ENCODE measurements around the gene TEX19. TPM values are rescaled to one million over a fixed set of nuclear protein-coding genes. Genes with fewer than 3 reads are reported as not detected.

The TEX19 gene
- total RNA-seq, 4 donors from 2014 or later = not detected

DNA sequence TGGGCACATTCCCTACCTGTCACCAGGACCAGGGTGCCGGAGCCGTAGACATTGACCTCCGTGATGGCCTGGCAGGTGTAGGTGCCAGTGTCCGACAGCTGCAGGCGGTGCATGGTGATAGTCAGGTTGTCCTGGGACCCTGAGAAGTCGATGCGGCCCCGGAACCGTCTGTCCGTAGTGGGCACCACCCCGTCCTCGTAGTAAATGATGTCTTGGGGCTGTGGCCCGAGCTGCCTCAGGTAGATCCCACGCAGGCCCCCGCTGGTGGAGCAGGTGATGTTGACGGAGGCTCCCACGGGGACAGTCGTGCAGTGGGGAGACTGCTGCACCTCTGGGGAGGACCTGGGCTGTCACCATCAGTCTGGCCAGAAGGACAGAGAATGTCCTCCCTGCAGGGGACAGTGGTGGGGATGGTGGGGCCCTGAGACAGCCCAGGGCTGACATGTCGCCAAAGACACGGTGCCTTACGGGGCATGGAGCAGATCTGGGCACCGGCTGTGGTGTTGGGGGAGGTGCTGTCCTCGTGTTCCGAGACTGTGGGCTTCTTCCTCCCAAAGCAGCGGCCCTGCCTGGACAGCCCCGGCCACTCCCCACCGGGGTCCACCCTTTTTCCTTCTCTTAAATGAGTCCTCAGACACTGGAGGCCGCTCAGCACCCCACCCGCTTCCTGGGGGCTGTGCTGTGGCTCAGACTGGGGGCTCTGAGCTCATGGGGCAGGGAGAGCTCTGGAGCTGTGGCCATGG lies 42.2 kb upstream of the TEX19 start:
- no peak for TF ChIP-seq POLR2A (IDR thresholded peaks at IDR 0.05; ENCODE audit: low read depth)
- TF ChIP-seq, protein P1, sequence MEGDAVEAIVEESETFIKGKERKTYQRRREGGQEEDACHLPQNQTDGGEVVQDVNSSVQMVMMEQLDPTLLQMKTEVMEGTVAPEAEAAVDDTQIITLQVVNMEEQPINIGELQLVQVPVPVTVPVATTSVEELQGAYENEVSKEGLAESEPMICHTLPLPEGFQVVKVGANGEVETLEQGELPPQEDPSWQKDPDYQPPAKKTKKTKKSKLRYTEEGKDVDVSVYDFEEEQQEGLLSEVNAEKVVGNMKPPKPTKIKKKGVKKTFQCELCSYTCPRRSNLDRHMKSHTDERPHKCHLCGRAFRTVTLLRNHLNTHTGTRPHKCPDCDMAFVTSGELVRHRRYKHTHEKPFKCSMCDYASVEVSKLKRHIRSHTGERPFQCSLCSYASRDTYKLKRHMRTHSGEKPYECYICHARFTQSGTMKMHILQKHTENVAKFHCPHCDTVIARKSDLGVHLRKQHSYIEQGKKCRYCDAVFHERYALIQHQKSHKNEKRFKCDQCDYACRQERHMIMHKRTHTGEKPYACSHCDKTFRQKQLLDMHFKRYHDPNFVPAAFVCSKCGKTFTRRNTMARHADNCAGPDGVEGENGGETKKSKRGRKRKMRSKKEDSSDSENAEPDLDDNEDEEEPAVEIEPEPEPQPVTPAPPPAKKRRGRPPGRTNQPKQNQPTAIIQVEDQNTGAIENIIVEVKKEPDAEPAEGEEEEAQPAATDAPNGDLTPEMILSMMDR (IDR thresholded peaks at IDR 0.05) = no peak
- no peak for TF ChIP-seq POLR2AphosphoS5 (IDR thresholded peaks at IDR 0.05)
- TF ChIP-seq EP300 (IDR thresholded peaks at IDR 0.05) = no peak
- peaks cover 0 to 1% (median 0%) of the 10 kb centered on the region in 4 donors for H3K36me3 ChIP-seq
- no peaks in the 10 kb centered on the region for H3K9me3 ChIP-seq
- 56% methylated on average over 6 of the region's 29 CpGs for WGBS
- no peak for DNase-seq (ENCODE audit: extremely low spot score)
- peaks cover 6 to 33% (median 24%) of the 10 kb centered on the region in 4 donors for H3K4me1 ChIP-seq
- H3K4me3 ChIP-seq = peak overlapping the region in 1 of 4 donors; percentile 9
- H3K27me3 ChIP-seq = peaks cover 0 to 75% (median 24%) of the 10 kb centered on the region in 4 donors
- intact Hi-C loops (cut with DNase I) = no loop called here
- H3K27ac ChIP-seq (replicated peaks in 1 of 4) = no peak overlapping the region

DNA sequence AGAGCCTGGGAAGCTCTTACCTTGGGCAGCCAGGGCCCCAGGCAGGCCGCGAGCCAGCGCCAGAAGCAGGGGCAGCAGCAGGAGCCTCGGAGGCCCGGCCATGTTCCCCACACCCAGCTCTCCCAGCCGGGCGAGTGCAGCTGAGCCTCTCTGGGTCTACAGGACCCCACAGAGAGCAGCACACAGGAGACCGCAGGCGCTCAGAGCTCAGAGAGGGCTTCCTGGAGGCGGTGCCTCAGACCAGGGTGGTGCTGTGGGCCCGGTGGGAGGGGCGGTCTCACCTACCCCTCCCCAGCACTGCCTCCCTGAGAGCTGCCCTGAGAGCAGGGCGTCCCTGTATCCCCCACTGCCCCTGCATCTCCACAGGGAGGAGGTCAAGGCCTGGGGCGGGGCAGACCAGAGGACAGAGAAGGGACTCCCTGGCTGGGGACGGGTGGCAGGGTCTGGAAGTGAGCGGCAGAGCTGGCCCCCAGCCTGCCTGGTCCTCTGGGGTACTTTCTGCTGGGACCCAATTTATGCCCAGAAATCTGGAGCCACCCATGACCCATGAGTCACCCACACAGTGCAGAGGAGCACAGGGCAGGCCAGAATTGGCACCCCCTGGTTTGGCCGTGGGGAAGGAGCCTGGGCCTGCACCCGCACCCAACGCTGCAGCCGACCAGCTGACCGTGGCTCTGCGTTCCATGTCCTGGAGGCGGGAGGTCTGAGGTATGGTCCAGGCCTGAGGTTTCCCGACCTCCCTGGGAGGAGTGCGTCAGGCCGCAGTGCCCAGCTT lies 41.5 kb upstream of the TEX19 start, which contains the start of gene CD7:
CD7 (minus strand) TSS at position 215 of the 775 bp plus-strand sequence; CDS start at position 102, 113 bp downstream.
- Histone ChIP-seq H3K9me3 (no peaks in the 10 kb centered on the region), H3K4me1 (peaks cover 6 to 33% (median 24%) of the 10 kb centered on the region in 4 donors), H3K27ac (replicated peaks in 1 of 4) (no peak within 1 kb of the TSS), H3K36me3 (peaks cover 0 to 5% (median 0%) of the 10 kb centered on the region in 4 donors), H3K27me3 (peaks cover 0 to 76% (median 24%) of the 10 kb centered on the region in 4 donors), H3K4me3 (peak within 1 kb of the TSS in 1 of 4 donors; percentile 9)
- 63% methylated on average over 5 of the region's 26 CpGs for WGBS
- TF ChIP-seq POLR2AphosphoS5 (IDR thresholded peaks at IDR 0.05) (no peak), POLR2A (IDR thresholded peaks at IDR 0.05; ENCODE audit: low read depth) (no peak), EP300 (IDR thresholded peaks at IDR 0.05) (no peak)
- TF ChIP-seq, protein P1 (IDR thresholded peaks at IDR 0.05) = no peak
- intact Hi-C loops (cut with DNase I) = no loop called here
- no peak for DNase-seq (ENCODE audit: extremely low spot score)

DNA sequence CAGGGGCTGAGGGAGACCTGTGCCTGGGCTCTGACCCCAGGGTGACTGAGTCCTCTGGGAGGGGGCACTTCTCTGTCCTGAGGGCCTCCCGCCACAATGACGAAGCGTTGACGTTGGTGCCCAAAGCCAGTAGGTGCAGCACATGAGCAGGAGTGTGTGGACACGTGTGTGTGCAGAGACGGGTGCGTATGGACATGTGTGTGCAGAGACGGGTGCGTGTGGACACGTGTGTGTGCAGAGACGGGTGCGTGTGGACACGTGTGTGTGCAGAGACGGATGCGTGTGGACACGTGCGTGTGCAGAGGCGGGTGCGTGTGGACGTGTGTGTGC lies 40.9 kb upstream of the TEX19 start:
- Histone ChIP-seq H3K4me3 (no peak overlapping the region), H3K27ac (replicated peaks in 1 of 4) (no peak overlapping the region), H3K4me1 (peaks cover 6 to 33% (median 24%) of the 10 kb centered on the region in 4 donors), H3K9me3 (no peaks in the 10 kb centered on the region), H3K36me3 (peaks cover 0 to 5% (median 0%) of the 10 kb centered on the region in 4 donors), H3K27me3 (peaks cover 0 to 76% (median 24%) of the 10 kb centered on the region in 4 donors)
- intact Hi-C loops (cut with DNase I) = no loop called here
- TF ChIP-seq POLR2AphosphoS5 (IDR thresholded peaks at IDR 0.05) (no peak), EP300 (IDR thresholded peaks at IDR 0.05) (no peak), POLR2A (IDR thresholded peaks at IDR 0.05; ENCODE audit: low read depth) (no peak)
- TF ChIP-seq, protein P1 (IDR thresholded peaks at IDR 0.05) = no peak
- WGBS = 92% methylated on average over 20 of the region's 20 CpGs
- DNase-seq (ENCODE audit: extremely low spot score) = no peak

DNA sequence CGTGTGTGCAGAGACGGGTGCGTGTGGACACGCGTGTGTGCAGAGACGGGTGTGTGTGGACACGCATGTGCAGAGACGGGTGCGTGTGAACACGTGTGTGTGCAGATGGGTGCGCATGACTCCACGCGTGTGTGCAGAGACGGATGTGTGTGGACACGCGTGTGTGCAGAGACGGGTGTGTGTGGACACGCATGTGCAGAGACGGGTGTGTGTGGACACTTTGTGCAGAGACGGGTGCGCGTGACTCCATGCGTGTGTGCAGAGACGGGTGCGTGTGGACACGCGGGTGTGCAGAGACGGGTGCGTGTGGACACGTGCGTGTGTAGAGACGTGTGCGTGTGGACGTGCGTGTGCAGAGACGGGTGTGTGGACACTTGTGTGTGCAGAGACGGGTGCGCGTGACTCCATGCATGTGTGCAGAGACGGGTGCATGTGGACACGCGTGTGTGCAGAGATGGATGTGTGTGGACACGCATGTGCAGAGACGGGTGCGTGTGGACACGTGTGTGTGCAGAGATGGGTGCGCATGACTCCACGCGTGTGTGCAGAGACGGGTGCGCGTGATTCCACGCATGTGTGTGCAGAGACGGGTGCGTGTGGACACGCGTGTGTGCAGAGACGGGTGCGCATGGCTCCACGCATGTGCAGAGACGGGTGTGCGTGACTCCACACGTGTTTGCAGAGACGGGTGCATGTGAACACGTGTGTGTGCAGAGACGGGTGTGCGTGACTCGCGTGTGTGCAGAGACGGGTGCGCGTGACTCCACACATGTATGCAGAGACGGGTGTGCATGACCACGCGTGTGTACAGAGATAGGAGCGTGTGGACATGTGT lies 40.1 kb upstream of the TEX19 start:
- TF ChIP-seq POLR2A (IDR thresholded peaks at IDR 0.05; ENCODE audit: low read depth) (no peak), EP300 (IDR thresholded peaks at IDR 0.05) (no peak), POLR2AphosphoS5 (IDR thresholded peaks at IDR 0.05) (no peak)
- TF ChIP-seq, protein P1 (IDR thresholded peaks at IDR 0.05) = no peak
- 93% methylated on average over 76 of the region's 76 CpGs for WGBS
- Histone ChIP-seq H3K27me3 (peaks cover 0 to 68% (median 22%) of the 10 kb centered on the region in 4 donors), H3K36me3 (peaks cover 0 to 6% (median 0%) of the 10 kb centered on the region in 4 donors), H3K4me1 (peaks cover 6 to 33% (median 24%) of the 10 kb centered on the region in 4 donors), H3K9me3 (no peaks in the 10 kb centered on the region), H3K27ac (replicated peaks in 1 of 4) (no peak overlapping the region), H3K4me3 (no peak overlapping the region)
- DNase-seq (ENCODE audit: extremely low spot score) = no peak
- intact Hi-C loops (cut with DNase I) = no loop called here

All from esophagus muscularis mucosa (tissue), 4 donors.